ENCODE results near the gene IFNL1. TPM values are rescaled to one million over a fixed set of nuclear protein-coding genes. Genes with fewer than 3 reads are reported as not detected.

The IFNL1 gene
- total RNA-seq, 4 donors from 2014 or later, result not detected

- no peak for TF ChIP-seq CTCF (IDR thresholded peaks at IDR 0.05 in 4 of 5, conservative IDR thresholded peaks at IDR 0.05 in 1 of 5)
- no peak for TF ChIP-seq POLR2A (IDR thresholded peaks at IDR 0.05)
- H3K9me3 ChIP-seq, result no peaks in the 10 kb centered on the region
- in situ Hi-C loops (cut with MboI; ENCODE audit: low sequenced_read_pairs in 4 of 4) (no loop called here), intact Hi-C loops (cut with DNase I; ENCODE audit: low total_unique reads) (no loop called here)
- no peak overlapping the region for H3K27ac ChIP-seq
- DNase-seq (no peak), ATAC-seq (no peak)
- no peaks in the 10 kb centered on the region for H3K36me3 ChIP-seq
- peaks cover 9 to 22% (median 9%) of the 10 kb centered on the region in 3 donors for H3K27me3 ChIP-seq
- H3K4me1 ChIP-seq, result no peaks in the 10 kb centered on the region
- H3K4me3 ChIP-seq, result no peak overlapping the region
These were observed 41.5 kb upstream of the IFNL1 start for GRCh38 chr19:39254531-39255345.

- in situ Hi-C loops (cut with MboI; ENCODE audit: low sequenced_read_pairs in 4 of 4), result no loop called here
- Histone ChIP-seq H3K27ac (no peak overlapping the region), H3K36me3 (no peaks in the 10 kb centered on the region), H3K27me3 (peaks cover 0 to 23% (median 19%) of the 10 kb centered on the region in 3 donors), H3K9me3 (no peaks in the 10 kb centered on the region), H3K4me1 (no peaks in the 10 kb centered on the region), H3K4me3 (no peak overlapping the region)
- TF ChIP-seq CTCF (IDR thresholded peaks at IDR 0.05 in 4 of 5, conservative IDR thresholded peaks at IDR 0.05 in 1 of 5) (no peak), POLR2A (IDR thresholded peaks at IDR 0.05) (no peak)
- ATAC-seq (no peak), DNase-seq (no peak)
- intact Hi-C loops (cut with DNase I; ENCODE audit: low total_unique reads), result no loop called here
These were observed 39.0 kb upstream of the IFNL1 start for GRCh38 chr19:39257227-39257626.

- Histone ChIP-seq H3K27ac (no peak overlapping the region), H3K27me3 (peaks cover 29 to 52% (median 43%) of the 10 kb centered on the region in 3 donors), H3K9me3 (no peaks in the 10 kb centered on the region), H3K4me1 (no peaks in the 10 kb centered on the region), H3K4me3 (no peak overlapping the region), H3K36me3 (no peaks in the 10 kb centered on the region)
- no peak for TF ChIP-seq POLR2A (IDR thresholded peaks at IDR 0.05)
- TF ChIP-seq CTCF (IDR thresholded peaks at IDR 0.05 in 4 of 5, conservative IDR thresholded peaks at IDR 0.05 in 1 of 5), result no peak
- DNase-seq (no peak), ATAC-seq (no peak)
- intact Hi-C loops (cut with DNase I; ENCODE audit: low total_unique reads), result no loop called here
- in situ Hi-C loops (cut with MboI; ENCODE audit: low sequenced_read_pairs in 4 of 4), result no loop called here
These were observed 34.5 kb upstream of the IFNL1 start for GRCh38 chr19:39261704-39262103.

GRCh38 chr19:39262496-39262895, 33.7 kb upstream of the IFNL1 start:
- Histone ChIP-seq H3K36me3 (no peaks in the 10 kb centered on the region), H3K4me3 (no peak overlapping the region), H3K27ac (no peak overlapping the region), H3K4me1 (no peaks in the 10 kb centered on the region), H3K9me3 (no peaks in the 10 kb centered on the region), H3K27me3 (peaks cover 29 to 48% (median 47%) of the 10 kb centered on the region in 3 donors)
- intact Hi-C loops (cut with DNase I; ENCODE audit: low total_unique reads), result no loop called here
- DNase-seq (no peak), ATAC-seq (no peak)
- in situ Hi-C loops (cut with MboI; ENCODE audit: low sequenced_read_pairs in 4 of 4), result no loop called here
- TF ChIP-seq POLR2A (IDR thresholded peaks at IDR 0.05) (no peak), CTCF (IDR thresholded peaks at IDR 0.05 in 4 of 5, conservative IDR thresholded peaks at IDR 0.05 in 1 of 5) (no peak)
